BJ (cell line): ENCODE results near the gene CHMP1A. TPM values are rescaled to one million over a fixed set of nuclear protein-coding genes. Genes with fewer than 3 reads are reported as not detected.

Experiments used
- CTCF ChIA-PET: fragments of 350-600 bp; formaldehyde crosslinking; extraction: SDS; loops from one replicate; lab custom pipeline; 2021; ENCODE audit warnings: antibody characterized with exemption, inconsistent platforms; lab: Yijun Ruan, JAX
- POLR2A ChIA-PET: fragments of 300-600 bp; sonication (Branson Sonifier 250); formaldehyde crosslinking; extraction: SDS; loops from one replicate; lab custom pipeline; 2021; ENCODE audit warnings: antibody characterized with exemption; lab: Charles Lee
- DNase-seq: peaks from one replicate; pipeline ENCODE4 v3.0.0-alpha.2; 2011; ENCODE audit warnings: low read depth
- H3K27me3 ChIP-seq: 2 replicates; pipeline ENCODE4 v1.6.0; 2011; ENCODE audit warnings: low read length; ENCODE audit not compliant: control insufficient read depth, insufficient read depth
- H3K36me3 ChIP-seq: 2 replicates; pipeline ENCODE4 v1.5.1; 2011; ENCODE audit warnings: low read length; ENCODE audit not compliant: control insufficient read depth, insufficient read depth
- H3K4me3 ChIP-seq: 2 replicates; pipeline ENCODE4 v1.5.1; 2011; ENCODE audit warnings: low read depth, mild to moderate bottlenecking, control low read depth, low read length
- polyA plus RNA-seq: library from polyadenylated mRNA; depleted of rRNA; stranded (reverse); fragments of >200 nt; gene quantifications from 2 replicates; pipeline ENCODE4 v1.2.3, GENCODE V29; 2011
- TF ChIP-seq, protein P1 (sequence below): IDR thresholded peaks from 2 replicates; pipeline ENCODE4 v1.5.1; 2011; ENCODE audit warnings: low read depth, mild to moderate bottlenecking, control low read depth, inconsistent platforms, low read length, moderate library complexity; ENCODE audit not compliant: insufficient read depth

The CHMP1A gene
- polyA plus RNA-seq, 1 experiment, result 105 TPM

- ChIA-PET CTCF (interaction anchor here (0.7 to 1.1 kb wide), 3 partner anchors 8 to 23 kb away, joined by 3 read pairs; no protein-coding TSS in a partner anchor), POLR2A (no interaction called here)
- no peaks in the 10 kb centered on the region for H3K27me3 ChIP-seq
- no peak overlapping the region for H3K4me3 ChIP-seq
- H3K36me3 ChIP-seq, result no peaks in the 10 kb centered on the region
- TF ChIP-seq, protein P1, sequence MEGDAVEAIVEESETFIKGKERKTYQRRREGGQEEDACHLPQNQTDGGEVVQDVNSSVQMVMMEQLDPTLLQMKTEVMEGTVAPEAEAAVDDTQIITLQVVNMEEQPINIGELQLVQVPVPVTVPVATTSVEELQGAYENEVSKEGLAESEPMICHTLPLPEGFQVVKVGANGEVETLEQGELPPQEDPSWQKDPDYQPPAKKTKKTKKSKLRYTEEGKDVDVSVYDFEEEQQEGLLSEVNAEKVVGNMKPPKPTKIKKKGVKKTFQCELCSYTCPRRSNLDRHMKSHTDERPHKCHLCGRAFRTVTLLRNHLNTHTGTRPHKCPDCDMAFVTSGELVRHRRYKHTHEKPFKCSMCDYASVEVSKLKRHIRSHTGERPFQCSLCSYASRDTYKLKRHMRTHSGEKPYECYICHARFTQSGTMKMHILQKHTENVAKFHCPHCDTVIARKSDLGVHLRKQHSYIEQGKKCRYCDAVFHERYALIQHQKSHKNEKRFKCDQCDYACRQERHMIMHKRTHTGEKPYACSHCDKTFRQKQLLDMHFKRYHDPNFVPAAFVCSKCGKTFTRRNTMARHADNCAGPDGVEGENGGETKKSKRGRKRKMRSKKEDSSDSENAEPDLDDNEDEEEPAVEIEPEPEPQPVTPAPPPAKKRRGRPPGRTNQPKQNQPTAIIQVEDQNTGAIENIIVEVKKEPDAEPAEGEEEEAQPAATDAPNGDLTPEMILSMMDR, result peak; percentile 35; the same call in 1 of the 2 replicates
- DNase-seq, result no peak
Observed at GRCh38 chr16:89599451-89599858, 58.1 kb downstream of the CHMP1A start.

- TF ChIP-seq, protein P1, result no peak
- ChIA-PET CTCF (no interaction called here), POLR2A (no interaction called here)
- Histone ChIP-seq H3K36me3 (no peaks in the 10 kb centered on the region), H3K4me3 (no peak overlapping the region), H3K27me3 (no peaks in the 10 kb centered on the region)
- no peak for DNase-seq
Observed at GRCh38 chr16:89598199-89598598, 59.3 kb downstream of the CHMP1A start.

- H3K36me3 ChIP-seq, result no peaks in the 10 kb centered on the region
- POLR2A ChIA-PET, result no interaction called here
- CTCF ChIA-PET, result no interaction called here
- DNase-seq, result no peak
- no peaks in the 10 kb centered on the region for H3K27me3 ChIP-seq
- TF ChIP-seq, protein P1, result no peak
- no peak overlapping the region for H3K4me3 ChIP-seq
Observed at GRCh38 chr16:89596957-89597649, 60.4 kb downstream of the CHMP1A start.

- no peaks in the 10 kb centered on the region for H3K27me3 ChIP-seq
- TF ChIP-seq, protein P1, result no peak
- DNase-seq, result no peak
- ChIA-PET POLR2A (no interaction called here), CTCF (no interaction called here)
- H3K36me3 ChIP-seq, result no peaks in the 10 kb centered on the region
- H3K4me3 ChIP-seq, result no peak overlapping the region
Observed at GRCh38 chr16:89596061-89596689, 61.3 kb downstream of the CHMP1A start.

DNA sequence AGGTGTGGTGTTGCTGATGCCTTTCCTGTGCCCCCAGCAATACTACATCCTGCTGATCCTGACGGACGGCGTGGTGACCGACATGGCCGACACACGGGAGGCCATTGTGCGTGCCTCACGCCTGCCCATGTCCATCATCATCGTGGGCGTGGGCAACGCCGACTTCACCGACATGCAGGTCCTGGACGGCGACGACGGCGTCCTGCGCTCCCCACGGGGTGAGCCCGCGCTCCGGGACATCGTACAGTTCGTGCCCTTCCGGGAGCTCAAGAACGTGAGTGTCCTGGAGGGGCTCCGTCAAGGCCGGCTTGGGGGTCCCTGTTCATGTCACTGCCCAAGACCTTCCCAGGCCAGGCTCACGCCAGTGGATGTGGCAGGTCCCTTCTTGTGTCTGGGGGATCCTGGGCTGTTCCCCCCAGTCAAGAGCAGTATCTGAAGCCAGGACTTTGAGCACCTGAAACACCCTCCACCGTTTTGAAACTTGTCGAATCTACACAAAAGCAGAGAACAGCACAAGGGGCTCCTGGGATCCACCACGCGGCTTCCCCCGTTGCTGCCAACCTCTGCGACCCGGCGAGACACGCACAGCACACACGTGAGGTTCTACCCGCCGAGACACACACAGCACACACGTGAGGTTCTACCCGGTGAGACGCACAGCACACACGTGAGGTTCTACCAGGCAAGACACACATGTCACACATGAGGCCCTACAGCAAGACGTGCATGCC lies 62.0 kb downstream of the CHMP1A start:
- TF ChIP-seq, protein P1, result no peak
- ChIA-PET POLR2A (no interaction called here), CTCF (no interaction called here)

More for the DNA sequence above, 62.0 kb downstream of the CHMP1A start:
- no peaks in the 10 kb centered on the region for H3K36me3 ChIP-seq
- H3K4me3 ChIP-seq, result no peak overlapping the region
- no peaks in the 10 kb centered on the region for H3K27me3 ChIP-seq
- no peak for DNase-seq
